Measurements from ENCODE around the gene SMARCA2. TPM values are rescaled to one million over a fixed set of nuclear protein-coding genes. Genes with fewer than 3 reads are reported as not detected.

SMARCA2 gene
- total and polyA plus RNA-seq, 8 donors = 20.5 to 242 (median 78.5) TPM

- peak in 1 of 2 donors; percentile 35 for DNase-seq
- no peaks in the 10 kb centered on the region for H3K36me3 ChIP-seq
- WGBS, 5 donors = 22 to 30% (median 27%) methylated on average over 13 of the region's 13 CpGs
- peaks cover 14 to 20% (median 17%) of the 10 kb centered on the region in 4 donors for H3K4me1 ChIP-seq
- H3K9me3 ChIP-seq = no peaks in the 10 kb centered on the region
- intact Hi-C loops (cut with DNase I; ENCODE audit: low total_unique reads) = no loop called here
- H3K27me3 ChIP-seq = no peaks in the 10 kb centered on the region
- TF ChIP-seq EP300 (IDR thresholded peaks at IDR 0.05) = no peak
- no peak for TF ChIP-seq POLR2A (IDR thresholded peaks at IDR 0.05)
- TF ChIP-seq, protein P1, sequence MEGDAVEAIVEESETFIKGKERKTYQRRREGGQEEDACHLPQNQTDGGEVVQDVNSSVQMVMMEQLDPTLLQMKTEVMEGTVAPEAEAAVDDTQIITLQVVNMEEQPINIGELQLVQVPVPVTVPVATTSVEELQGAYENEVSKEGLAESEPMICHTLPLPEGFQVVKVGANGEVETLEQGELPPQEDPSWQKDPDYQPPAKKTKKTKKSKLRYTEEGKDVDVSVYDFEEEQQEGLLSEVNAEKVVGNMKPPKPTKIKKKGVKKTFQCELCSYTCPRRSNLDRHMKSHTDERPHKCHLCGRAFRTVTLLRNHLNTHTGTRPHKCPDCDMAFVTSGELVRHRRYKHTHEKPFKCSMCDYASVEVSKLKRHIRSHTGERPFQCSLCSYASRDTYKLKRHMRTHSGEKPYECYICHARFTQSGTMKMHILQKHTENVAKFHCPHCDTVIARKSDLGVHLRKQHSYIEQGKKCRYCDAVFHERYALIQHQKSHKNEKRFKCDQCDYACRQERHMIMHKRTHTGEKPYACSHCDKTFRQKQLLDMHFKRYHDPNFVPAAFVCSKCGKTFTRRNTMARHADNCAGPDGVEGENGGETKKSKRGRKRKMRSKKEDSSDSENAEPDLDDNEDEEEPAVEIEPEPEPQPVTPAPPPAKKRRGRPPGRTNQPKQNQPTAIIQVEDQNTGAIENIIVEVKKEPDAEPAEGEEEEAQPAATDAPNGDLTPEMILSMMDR (IDR thresholded peaks at IDR 0.05) = no peak
- TF ChIP-seq POLR2AphosphoS5 (IDR thresholded peaks at IDR 0.05) = peak in 1 of 3 donors; percentile 30
- H3K27ac ChIP-seq = peak overlapping the region; percentile 93 to 98 (median 97)
- peak overlapping the region; percentile 65 to 89 (median 83) for H3K4me3 ChIP-seq
These were observed 1.2 kb upstream of the SMARCA2 start for GRCh38 chr9:2013743-2014475.

GRCh38 chr9:2015581-2016407 lies 647 bp downstream of the SMARCA2 start:
- 0 to 1% (median 0%) methylated on average over 26 to 59 of the region's 59 CpGs for WGBS, 5 donors
- peak; percentile 65 to 82 for DNase-seq
- Histone ChIP-seq H3K4me1 (peaks cover 19 to 39% (median 29%) of the 10 kb centered on the region in 4 donors), H3K36me3 (no peaks in the 10 kb centered on the region), H3K4me3 (peak overlapping the region; percentile 65 to 89 (median 83)), H3K27me3 (no peaks in the 10 kb centered on the region), H3K27ac (peak overlapping the region; percentile 93 to 98 (median 97)), H3K9me3 (no peaks in the 10 kb centered on the region)
- TF ChIP-seq POLR2A (IDR thresholded peaks at IDR 0.05) (no peak), POLR2AphosphoS5 (IDR thresholded peaks at IDR 0.05) (peak in 1 of 3 donors; percentile 44)
- intact Hi-C loops (cut with DNase I; ENCODE audit: low total_unique reads) = no loop called here

GRCh38 chr9:2016408-2017330 lies 1.5 kb downstream of the SMARCA2 start:
- no peaks in the 10 kb centered on the region for H3K9me3 ChIP-seq
- TF ChIP-seq, protein P1 (IDR thresholded peaks at IDR 0.05) = no peak
- TF ChIP-seq EP300 (IDR thresholded peaks at IDR 0.05) (no peak), POLR2AphosphoS5 (IDR thresholded peaks at IDR 0.05) (peak; percentile 49 to 84 (median 81)), POLR2A (IDR thresholded peaks at IDR 0.05) (peak in 1 of 4 donors; percentile 11)
- no peaks in the 10 kb centered on the region for H3K27me3 ChIP-seq
- peaks cover 19 to 47% (median 38%) of the 10 kb centered on the region in 4 donors for H3K4me1 ChIP-seq
- intact Hi-C loops (cut with DNase I; ENCODE audit: low total_unique reads) = no loop called here
- DNase-seq = peak; percentile 69 to 93
- H3K36me3 ChIP-seq = no peaks in the 10 kb centered on the region
- H3K27ac ChIP-seq = peak overlapping the region; percentile 93 to 98 (median 97)
- H3K4me3 ChIP-seq = peak overlapping the region; percentile 65 to 89 (median 83)
- WGBS, 5 donors = 0 to 1% (median 0%) methylated on average over 40 to 85 of the region's 85 CpGs

DNA sequence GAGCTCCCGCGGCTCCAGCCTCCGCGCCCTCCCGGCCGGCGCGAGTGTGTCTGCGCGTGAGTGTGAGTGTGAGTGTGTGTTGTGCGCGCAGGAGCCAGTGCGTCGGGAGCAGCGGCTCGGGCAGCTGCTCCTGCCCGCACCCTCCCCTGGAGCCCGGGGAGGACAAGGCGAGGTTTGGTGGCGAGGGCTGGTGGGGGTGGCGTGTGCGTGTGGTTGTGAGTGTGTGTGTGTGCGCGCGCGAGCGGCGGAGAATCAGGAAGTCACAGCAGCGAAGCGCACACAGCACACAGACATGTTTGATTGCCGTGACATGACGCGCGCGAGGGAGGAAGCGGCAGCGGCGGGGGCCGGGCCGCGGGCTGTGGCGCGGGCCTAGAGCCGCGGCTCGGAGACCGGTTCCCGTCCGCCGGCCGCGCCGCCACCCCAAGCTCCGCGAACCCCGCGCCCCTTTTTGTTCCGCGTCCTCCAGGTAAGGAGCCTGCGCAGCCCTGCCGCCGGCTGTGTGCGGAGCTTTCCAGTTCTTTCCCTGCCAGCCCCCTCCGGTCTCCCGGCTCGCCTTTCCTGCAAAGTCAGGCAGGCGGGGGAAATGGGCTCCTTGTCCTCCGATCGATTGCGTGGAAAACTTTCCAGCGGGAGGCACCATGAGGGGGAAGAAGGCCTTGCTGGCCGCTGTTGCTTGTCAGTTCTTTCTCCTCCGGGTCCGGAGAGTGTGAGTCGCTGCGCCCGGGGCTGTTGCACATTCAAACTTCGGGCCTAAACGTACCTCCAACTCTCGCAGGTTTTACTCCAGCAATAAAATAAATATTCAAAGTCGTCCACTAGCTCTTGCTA lies 2.4 kb downstream of the SMARCA2 start:
- Histone ChIP-seq H3K4me1 (peaks cover 26 to 56% (median 46%) of the 10 kb centered on the region in 4 donors), H3K4me3 (peak overlapping the region; percentile 65 to 89 (median 83)), H3K36me3 (no peaks in the 10 kb centered on the region), H3K27me3 (no peaks in the 10 kb centered on the region), H3K9me3 (no peaks in the 10 kb centered on the region), H3K27ac (peak overlapping the region; percentile 93 to 98 (median 97))
- WGBS, 5 donors = 0 to 1% (median 0%) methylated on average over 52 to 81 of the region's 81 CpGs
- TF ChIP-seq POLR2AphosphoS5 (IDR thresholded peaks at IDR 0.05) (peak; percentile 48 to 85 (median 84)), POLR2A (IDR thresholded peaks at IDR 0.05) (peak in 1 of 4 donors; percentile 55), EP300 (IDR thresholded peaks at IDR 0.05) (no peak)
- TF ChIP-seq, protein P1 (IDR thresholded peaks at IDR 0.05) = no peak
- peak; percentile 80 to 94 for DNase-seq
- intact Hi-C loops (cut with DNase I; ENCODE audit: low total_unique reads) = no loop called here
